Stimulated activated naive B cell treated with anti-CD40 and anti-IgM and Interleukin-4, amounts not matched to agents 10 μg/mL and 1 μg/mL and 100 μg/mL, for 72 hours (primary cell): ENCODE results near the gene SLC41A1.

Source experiments
- ATAC-seq, 2 donors: fragments of 150-1000 bp; cut with Tn5 transposase; replicated peaks; 2 replicates each; pipeline ENCODE4 v1.10.0; 2021; ENCODE audit warnings: moderate library complexity in 1 of 2
- DNase-seq: peaks from one replicate; pipeline ENCODE4 v3.0.0; 2021
- H3K27ac Mint-ChIP-seq: one replicate; pipeline ENCODE4 v1.8.0; 2022; ENCODE audit warnings: mild to moderate bottlenecking, mixed read lengths
- H3K27me3 Mint-ChIP-seq, 2 donors: one replicate each; pipeline ENCODE4 v1.8.0; 2022; ENCODE audit warnings: mixed read lengths in 2 of 2
- H3K36me3 Mint-ChIP-seq, 2 donors: one replicate each; pipeline ENCODE4 v1.8.0; 2022; ENCODE audit warnings: mixed read lengths in 2 of 2, mild to moderate bottlenecking in 1 of 2
- H3K4me1 Mint-ChIP-seq, 2 donors: one replicate each; pipeline ENCODE4 v1.8.0; 2022; ENCODE audit warnings: mixed read lengths in 2 of 2, mild to moderate bottlenecking in 1 of 2
- H3K4me3 Mint-ChIP-seq, 2 donors: one replicate each; pipeline ENCODE4 v1.8.0; 2022; ENCODE audit warnings: mild to moderate bottlenecking in 2 of 2, mixed read lengths in 2 of 2, moderate library complexity in 1 of 2
- H3K9me3 Mint-ChIP-seq, 2 donors: one replicate each; pipeline ENCODE4 v1.8.0; 2022; ENCODE audit warnings: mixed read lengths in 2 of 2, mild to moderate bottlenecking in 1 of 2

The SLC41A1 gene

GRCh38 chr1:205809942-205810345 lies 3.1 kb downstream of the SLC41A1 start:
- ATAC-seq (no peak), DNase-seq (no peak)
- Mint-ChIP-seq H3K9me3 (no peaks in the 10 kb centered on the region), H3K4me1 (peaks cover 57 to 82% of the 10 kb centered on the region in 2 donors), H3K36me3 (peaks cover 34 to 51% of the 10 kb centered on the region in 2 donors), H3K4me3 (no peak overlapping the region), H3K27me3 (peaks cover 0 to 5% of the 10 kb centered on the region in 2 donors), H3K27ac (no peak overlapping the region)

DNA sequence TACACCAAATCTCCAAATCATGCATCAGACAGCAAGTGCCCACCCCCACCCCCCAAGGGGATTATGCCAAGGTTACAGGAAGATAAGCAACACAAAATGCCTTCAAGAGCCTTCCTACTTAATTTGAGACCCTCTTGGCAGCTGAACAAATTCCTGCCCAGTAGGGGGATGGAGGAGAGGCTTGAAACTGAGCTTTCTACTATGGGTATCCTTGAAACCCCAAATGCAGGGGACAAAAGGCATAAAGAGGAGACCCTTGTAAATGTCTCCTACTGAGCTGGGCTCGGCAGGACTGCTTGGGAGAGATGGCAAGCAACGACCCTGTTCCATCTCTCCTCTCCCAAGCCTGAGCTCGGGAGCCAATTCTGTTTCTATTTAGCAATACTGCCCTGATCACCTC lies 3.5 kb downstream of the SLC41A1 start:
- H3K4me1 Mint-ChIP-seq, result peaks cover 58 to 87% of the 10 kb centered on the region in 2 donors
- no peak overlapping the region for H3K27ac Mint-ChIP-seq
- H3K9me3 Mint-ChIP-seq, result no peaks in the 10 kb centered on the region
- no peak for DNase-seq
- no peak for ATAC-seq
- H3K27me3 Mint-ChIP-seq, result peaks cover 0 to 5% of the 10 kb centered on the region in 2 donors
- H3K4me3 Mint-ChIP-seq, result no peak overlapping the region
- H3K36me3 Mint-ChIP-seq, result peaks cover 36 to 54% of the 10 kb centered on the region in 2 donors

DNA sequence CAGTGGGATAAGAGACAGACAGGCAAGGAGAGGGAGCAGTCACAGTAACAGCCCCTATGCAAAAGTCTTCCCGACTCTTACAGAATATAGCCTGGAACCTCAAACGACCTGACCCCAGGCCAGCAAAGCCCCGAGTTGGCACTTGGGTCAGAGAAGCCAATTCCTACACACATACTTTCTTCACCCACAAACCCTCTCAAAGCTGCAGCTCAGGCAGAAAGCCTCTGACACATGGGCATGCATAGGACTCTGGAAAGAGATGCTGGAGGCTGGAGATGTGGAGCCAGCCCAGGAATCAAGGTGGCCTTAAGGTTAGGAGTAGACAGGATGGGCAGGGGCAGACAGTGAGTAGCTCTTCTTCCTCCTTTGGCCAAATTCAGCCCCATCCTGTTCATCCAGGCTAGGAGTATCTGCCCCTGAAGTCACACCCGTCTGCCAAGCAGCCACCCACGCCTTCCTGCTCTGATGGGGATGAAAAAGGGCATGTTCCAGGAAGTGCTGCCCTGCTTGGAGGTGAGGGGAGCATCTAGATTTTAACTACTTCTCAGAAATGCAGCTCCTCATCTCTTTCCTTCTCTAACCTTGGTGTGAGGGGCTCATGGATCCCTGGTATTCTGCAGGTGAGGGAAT lies 7.8 kb downstream of the SLC41A1 start:
- Mint-ChIP-seq H3K27ac (peak overlapping the region; percentile 77), H3K4me1 (peaks cover 47 to 68% of the 10 kb centered on the region in 2 donors), H3K27me3 (no peaks in the 10 kb centered on the region), H3K9me3 (no peaks in the 10 kb centered on the region), H3K36me3 (peaks cover 25 to 63% of the 10 kb centered on the region in 2 donors), H3K4me3 (peak overlapping the region; percentile 69)
- peak; percentile 9 for DNase-seq
- ATAC-seq, result peak; percentile 54 to 82

DNA sequence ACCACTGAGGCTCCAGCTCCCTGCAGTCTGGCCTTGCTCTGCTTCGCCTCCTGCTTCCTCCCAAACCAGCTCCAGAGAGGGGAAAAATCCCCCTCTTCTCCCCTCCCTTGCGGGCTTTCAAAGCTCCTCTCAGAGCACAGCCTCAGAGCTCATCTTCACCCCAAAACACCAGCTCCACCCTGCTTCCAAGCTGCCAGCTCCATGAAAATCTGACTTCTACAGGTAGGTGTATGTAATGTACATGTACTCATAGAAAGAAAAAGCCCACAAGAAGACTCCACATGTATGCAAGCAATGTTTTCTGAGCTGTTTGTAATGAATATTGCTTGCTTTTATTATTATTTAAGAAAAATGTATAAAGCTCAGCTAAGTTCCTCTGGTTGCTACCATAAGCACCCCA lies 8.4 kb downstream of the SLC41A1 start:
- no peak for ATAC-seq
- Mint-ChIP-seq H3K27me3 (no peaks in the 10 kb centered on the region), H3K4me3 (no peak overlapping the region), H3K36me3 (peaks cover 28 to 64% of the 10 kb centered on the region in 2 donors), H3K4me1 (peaks cover 49 to 62% of the 10 kb centered on the region in 2 donors), H3K27ac (peak overlapping the region; percentile 27), H3K9me3 (no peaks in the 10 kb centered on the region)
- no peak for DNase-seq

- H3K4me3 Mint-ChIP-seq, result no peak overlapping the region
- no peaks in the 10 kb centered on the region for H3K9me3 Mint-ChIP-seq
- H3K27me3 Mint-ChIP-seq, result no peaks in the 10 kb centered on the region
- ATAC-seq, result no peak
- H3K36me3 Mint-ChIP-seq, result peaks cover 23 to 65% of the 10 kb centered on the region in 2 donors
- no peak for DNase-seq
- H3K27ac Mint-ChIP-seq, result no peak overlapping the region
- peaks cover 45 to 56% of the 10 kb centered on the region in 2 donors for H3K4me1 Mint-ChIP-seq
These were observed 9.0 kb downstream of the SLC41A1 start for GRCh38 chr1:205803986-205804385.

DNA sequence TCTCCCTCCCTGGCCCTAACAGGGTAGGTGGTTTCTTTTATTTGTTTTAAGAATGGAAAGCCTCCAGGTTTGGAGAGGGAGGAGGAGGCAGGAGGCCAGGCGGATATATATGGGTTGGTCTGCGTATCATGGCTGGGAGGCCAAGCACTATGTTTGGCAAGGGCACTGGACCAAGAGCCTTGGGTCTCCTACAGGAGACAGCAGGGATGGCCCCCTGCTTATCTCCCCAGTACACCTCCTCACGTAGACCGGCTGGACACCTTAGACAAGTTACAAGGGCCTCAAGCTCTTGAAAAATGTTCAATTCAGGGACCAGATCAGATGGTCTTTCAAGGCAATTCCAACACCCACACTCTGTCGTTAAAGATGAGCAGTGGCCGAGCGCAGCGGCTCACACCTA lies 10.9 kb downstream of the SLC41A1 start:
- Mint-ChIP-seq H3K4me3 (no peak overlapping the region), H3K9me3 (no peaks in the 10 kb centered on the region), H3K27me3 (no peaks in the 10 kb centered on the region), H3K4me1 (peaks cover 37 to 41% of the 10 kb centered on the region in 2 donors), H3K27ac (no peak overlapping the region), H3K36me3 (peaks cover 23 to 68% of the 10 kb centered on the region in 2 donors)
- DNase-seq (no peak), ATAC-seq (no peak)

DNA sequence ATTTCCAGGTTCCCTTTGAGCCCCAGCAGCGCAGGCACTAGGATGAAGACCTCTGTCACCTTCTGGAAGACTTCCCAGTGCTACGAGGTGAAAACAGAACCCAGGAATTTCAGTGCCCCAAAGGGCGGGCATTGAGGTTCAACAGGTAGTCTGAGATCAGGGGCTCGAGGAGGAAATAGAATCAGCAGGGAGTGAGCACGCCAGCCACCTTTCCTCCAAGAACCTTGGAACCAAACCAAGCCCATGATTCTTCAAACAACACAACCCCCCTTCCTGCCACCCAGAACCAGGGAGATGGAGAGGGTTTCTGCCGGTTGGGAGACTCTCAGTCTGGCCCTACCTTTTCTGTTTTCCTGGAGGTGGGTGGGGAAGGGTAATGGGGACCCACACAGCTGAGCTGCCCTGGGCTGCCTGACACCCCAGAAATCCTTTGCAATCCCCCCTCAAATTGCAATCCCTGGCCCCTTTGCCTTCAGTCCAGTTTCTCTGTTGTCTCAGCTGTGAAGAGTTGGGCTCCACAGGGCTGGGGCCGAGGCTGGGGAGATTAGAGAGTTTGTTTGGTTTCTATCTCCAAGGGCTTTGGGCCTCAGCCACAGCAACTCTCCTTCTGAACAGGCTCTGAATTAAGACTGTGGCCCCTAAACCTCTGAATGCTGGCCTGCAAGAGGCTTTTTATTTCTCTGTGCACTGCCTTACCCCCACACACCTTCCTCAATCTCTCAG lies 11.9 kb downstream of the SLC41A1 start:
- peaks cover 31 to 34% of the 10 kb centered on the region in 2 donors for H3K4me1 Mint-ChIP-seq
- DNase-seq, result no peak
- peak overlapping the region; percentile 27 for H3K27ac Mint-ChIP-seq

DNA sequence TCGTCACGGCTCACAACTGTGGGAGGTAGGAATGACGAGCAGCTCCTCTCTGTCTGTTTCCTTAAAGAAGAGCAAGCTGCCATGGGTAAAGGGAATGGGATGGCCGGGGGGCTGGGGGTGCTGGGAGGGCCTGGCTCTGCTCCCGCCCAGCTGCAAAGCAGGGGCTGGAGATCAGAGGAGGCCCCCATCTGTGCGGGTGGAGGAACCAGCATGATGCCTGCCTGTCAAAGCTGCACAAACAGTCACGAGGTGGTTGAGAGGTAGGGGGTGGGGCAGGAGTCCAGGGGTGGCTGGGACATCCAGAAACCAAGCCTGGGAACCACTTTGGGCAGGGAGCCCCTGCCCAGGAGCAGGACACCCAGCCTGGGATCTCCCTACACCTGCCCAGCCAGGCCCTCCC lies 12.6 kb downstream of the SLC41A1 start:
- Mint-ChIP-seq H3K4me3 (no peak overlapping the region), H3K4me1 (peaks cover 26 to 30% of the 10 kb centered on the region in 2 donors), H3K36me3 (peaks cover 25 to 72% of the 10 kb centered on the region in 2 donors), H3K27me3 (no peaks in the 10 kb centered on the region), H3K9me3 (no peaks in the 10 kb centered on the region), H3K27ac (no peak overlapping the region)
- no peak for DNase-seq
- no peak for ATAC-seq

More for the DNA sequence above, 11.9 kb downstream of the SLC41A1 start:
- Mint-ChIP-seq H3K4me3 (no peak overlapping the region), H3K27me3 (no peaks in the 10 kb centered on the region), H3K36me3 (peaks cover 26 to 70% of the 10 kb centered on the region in 2 donors), H3K9me3 (no peaks in the 10 kb centered on the region)
- no peak for ATAC-seq

DNA sequence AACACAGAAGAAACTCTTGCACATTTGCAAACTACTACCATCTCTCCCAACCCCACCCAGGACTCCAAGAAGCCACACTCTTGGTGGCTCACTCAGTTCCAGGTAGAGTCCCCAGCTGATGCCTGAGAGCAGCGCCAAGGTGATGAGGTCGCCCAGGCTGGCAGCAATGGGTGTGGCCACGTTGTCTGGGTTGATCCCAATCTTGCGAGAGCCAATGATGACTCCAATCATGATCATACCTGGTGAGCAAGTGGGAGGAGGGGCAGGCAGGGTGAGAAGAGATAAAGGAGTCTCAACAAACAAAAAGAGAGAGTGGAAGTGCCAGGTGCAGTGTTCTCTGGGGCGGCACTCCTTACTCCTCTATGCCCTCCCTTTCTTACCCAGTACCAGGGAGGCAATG lies 14.4 kb downstream of the SLC41A1 start:
- Mint-ChIP-seq H3K4me3 (no peak overlapping the region), H3K27me3 (no peaks in the 10 kb centered on the region), H3K9me3 (no peaks in the 10 kb centered on the region), H3K27ac (peak overlapping the region; percentile 63), H3K4me1 (peaks cover 21 to 32% of the 10 kb centered on the region in 2 donors), H3K36me3 (peaks cover 31 to 73% of the 10 kb centered on the region in 2 donors)
- DNase-seq (no peak), ATAC-seq (no peak)

GRCh38 chr1:205797168-205797567 lies 15.8 kb downstream of the SLC41A1 start:
- ATAC-seq, result no peak

GRCh38 chr1:205794011-205794730 lies 18.8 kb downstream of the SLC41A1 start:
- Mint-ChIP-seq H3K9me3 (no peaks in the 10 kb centered on the region), H3K27me3 (no peaks in the 10 kb centered on the region), H3K4me3 (peak overlapping the region; percentile 25 to 37), H3K36me3 (peaks cover 54 to 88% of the 10 kb centered on the region in 2 donors), H3K27ac (peak overlapping the region; percentile 70), H3K4me1 (peaks cover 24 to 41% of the 10 kb centered on the region in 2 donors)
- peak; percentile 79 to 91 for ATAC-seq
- DNase-seq, result no peak

More at GRCh38 chr1:205797168-205797567, 15.8 kb downstream of the SLC41A1 start:
- H3K4me1 Mint-ChIP-seq, result peaks cover 27 to 39% of the 10 kb centered on the region in 2 donors
- H3K27me3 Mint-ChIP-seq, result no peaks in the 10 kb centered on the region
- no peaks in the 10 kb centered on the region for H3K9me3 Mint-ChIP-seq
- no peak overlapping the region for H3K4me3 Mint-ChIP-seq
- no peak for DNase-seq
- H3K27ac Mint-ChIP-seq, result no peak overlapping the region
- H3K36me3 Mint-ChIP-seq, result peaks cover 38 to 84% of the 10 kb centered on the region in 2 donors

- H3K9me3 Mint-ChIP-seq, result no peaks in the 10 kb centered on the region
- no peak overlapping the region for H3K4me3 Mint-ChIP-seq
- H3K27me3 Mint-ChIP-seq, result no peaks in the 10 kb centered on the region
- DNase-seq, result no peak
- H3K27ac Mint-ChIP-seq, result peak overlapping the region; percentile 61
- peaks cover 48 to 79% of the 10 kb centered on the region in 2 donors for H3K36me3 Mint-ChIP-seq
- H3K4me1 Mint-ChIP-seq, result peaks cover 24 to 41% of the 10 kb centered on the region in 2 donors
- ATAC-seq, result no peak
These were observed 19.9 kb downstream of the SLC41A1 start for GRCh38 chr1:205792961-205793673.

- Mint-ChIP-seq H3K36me3 (peaks cover 43 to 73% of the 10 kb centered on the region in 2 donors), H3K4me1 (peaks cover 24 to 41% of the 10 kb centered on the region in 2 donors)
- ATAC-seq, result peak in 1 of 2 donors; percentile 67
These were observed 20.5 kb downstream of the SLC41A1 start for GRCh38 chr1:205792481-205792881.

More at GRCh38 chr1:205792481-205792881, 20.5 kb downstream of the SLC41A1 start:
- Mint-ChIP-seq H3K27me3 (no peaks in the 10 kb centered on the region), H3K4me3 (no peak overlapping the region), H3K9me3 (no peaks in the 10 kb centered on the region), H3K27ac (no peak overlapping the region)
- DNase-seq, result no peak
